ENCODE measurements around the gene UROS.

Gene UROS

GRCh38 chr10:125846894-125847293 lies 23.8 kb upstream of the UROS start:
- H3K27me3 ChIP-seq (ENCODE audit: control insufficient read depth, low read length) = no peaks in the 10 kb centered on the region

DNA sequence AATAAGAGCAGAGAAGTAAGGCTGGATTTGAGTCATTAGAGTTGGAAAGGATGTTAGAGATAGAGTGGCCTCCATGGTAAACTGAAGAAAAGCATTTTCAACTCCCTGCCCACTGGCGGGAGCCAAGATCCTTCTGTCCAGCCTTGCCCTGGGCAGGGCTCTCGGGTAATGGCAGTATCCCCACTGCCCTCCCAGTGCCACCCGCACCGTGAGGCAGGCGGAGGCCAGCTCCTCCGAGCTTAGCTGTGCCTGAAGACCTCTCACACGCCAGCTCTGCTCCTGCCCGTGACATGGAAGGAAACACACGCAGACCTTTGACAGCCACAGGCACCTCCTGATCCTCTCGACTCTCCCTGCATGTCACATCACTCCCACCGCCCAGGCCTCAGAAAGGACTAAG lies 22.6 kb upstream of the UROS start:
- H3K27me3 ChIP-seq (ENCODE audit: control insufficient read depth, low read length) = no peaks in the 10 kb centered on the region
- H4K20me1 ChIP-seq (ENCODE audit: control insufficient read depth, insufficient read depth, low read depth, low read length) = no peaks in the 10 kb centered on the region
- no peaks in the 10 kb centered on the region for H3F3A ChIP-seq (ENCODE audit: control insufficient read depth, insufficient read depth)
- no peak overlapping the region for H3K4me3 ChIP-seq (ENCODE audit: low read length)
- TF ChIP-seq, protein P1, sequence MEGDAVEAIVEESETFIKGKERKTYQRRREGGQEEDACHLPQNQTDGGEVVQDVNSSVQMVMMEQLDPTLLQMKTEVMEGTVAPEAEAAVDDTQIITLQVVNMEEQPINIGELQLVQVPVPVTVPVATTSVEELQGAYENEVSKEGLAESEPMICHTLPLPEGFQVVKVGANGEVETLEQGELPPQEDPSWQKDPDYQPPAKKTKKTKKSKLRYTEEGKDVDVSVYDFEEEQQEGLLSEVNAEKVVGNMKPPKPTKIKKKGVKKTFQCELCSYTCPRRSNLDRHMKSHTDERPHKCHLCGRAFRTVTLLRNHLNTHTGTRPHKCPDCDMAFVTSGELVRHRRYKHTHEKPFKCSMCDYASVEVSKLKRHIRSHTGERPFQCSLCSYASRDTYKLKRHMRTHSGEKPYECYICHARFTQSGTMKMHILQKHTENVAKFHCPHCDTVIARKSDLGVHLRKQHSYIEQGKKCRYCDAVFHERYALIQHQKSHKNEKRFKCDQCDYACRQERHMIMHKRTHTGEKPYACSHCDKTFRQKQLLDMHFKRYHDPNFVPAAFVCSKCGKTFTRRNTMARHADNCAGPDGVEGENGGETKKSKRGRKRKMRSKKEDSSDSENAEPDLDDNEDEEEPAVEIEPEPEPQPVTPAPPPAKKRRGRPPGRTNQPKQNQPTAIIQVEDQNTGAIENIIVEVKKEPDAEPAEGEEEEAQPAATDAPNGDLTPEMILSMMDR (IDR thresholded peaks at IDR 0.05; ENCODE audit: low read depth, low read length, poor library complexity, severe bottlenecking) = no peak
- TF ChIP-seq EZH2phosphoT487 (IDR thresholded peaks at IDR 0.05; ENCODE audit: borderline replicate concordance, low read length) = no peak
- no peak overlapping the region for H3K4me2 ChIP-seq (ENCODE audit: low read length)
- H3K27ac ChIP-seq (ENCODE audit: low read depth, low read length) = no peak overlapping the region
- H3K9me2 ChIP-seq (replicated peaks; ENCODE audit: control insufficient read depth, low read length) = no peaks in the 10 kb centered on the region
- H3K9me3 ChIP-seq (ENCODE audit: control insufficient read depth, insufficient read depth, low read length) = no peaks in the 10 kb centered on the region
- H3K79me2 ChIP-seq (ENCODE audit: control insufficient read depth, low read length) = no peaks in the 10 kb centered on the region
- no peaks in the 10 kb centered on the region for H3K4me1 ChIP-seq (ENCODE audit: control insufficient read depth, low read length)
- peaks cover 26% of the 10 kb centered on the region for H3K36me3 ChIP-seq (ENCODE audit: control insufficient read depth, low read length)

More at GRCh38 chr10:125846894-125847293, 23.8 kb upstream of the UROS start:
- Histone ChIP-seq H3K27ac (ENCODE audit: low read depth, low read length) (no peak overlapping the region), H3K4me1 (ENCODE audit: control insufficient read depth, low read length) (no peaks in the 10 kb centered on the region), H3K9me2 (replicated peaks; ENCODE audit: control insufficient read depth, low read length) (no peaks in the 10 kb centered on the region), H3K4me2 (ENCODE audit: low read length) (no peak overlapping the region), H3K4me3 (ENCODE audit: low read length) (no peak overlapping the region), H3K79me2 (ENCODE audit: control insufficient read depth, low read length) (no peaks in the 10 kb centered on the region), H3F3A (ENCODE audit: control insufficient read depth, insufficient read depth) (no peaks in the 10 kb centered on the region), H3K36me3 (ENCODE audit: control insufficient read depth, low read length) (peaks cover 16% of the 10 kb centered on the region), H3K9me3 (ENCODE audit: control insufficient read depth, insufficient read depth, low read length) (no peaks in the 10 kb centered on the region), H4K20me1 (ENCODE audit: control insufficient read depth, insufficient read depth, low read depth, low read length) (no peaks in the 10 kb centered on the region)
- no peak for TF ChIP-seq EZH2phosphoT487 (IDR thresholded peaks at IDR 0.05; ENCODE audit: borderline replicate concordance, low read length)
- TF ChIP-seq, protein P1 (IDR thresholded peaks at IDR 0.05; ENCODE audit: low read depth, low read length, poor library complexity, severe bottlenecking) = no peak

DNA sequence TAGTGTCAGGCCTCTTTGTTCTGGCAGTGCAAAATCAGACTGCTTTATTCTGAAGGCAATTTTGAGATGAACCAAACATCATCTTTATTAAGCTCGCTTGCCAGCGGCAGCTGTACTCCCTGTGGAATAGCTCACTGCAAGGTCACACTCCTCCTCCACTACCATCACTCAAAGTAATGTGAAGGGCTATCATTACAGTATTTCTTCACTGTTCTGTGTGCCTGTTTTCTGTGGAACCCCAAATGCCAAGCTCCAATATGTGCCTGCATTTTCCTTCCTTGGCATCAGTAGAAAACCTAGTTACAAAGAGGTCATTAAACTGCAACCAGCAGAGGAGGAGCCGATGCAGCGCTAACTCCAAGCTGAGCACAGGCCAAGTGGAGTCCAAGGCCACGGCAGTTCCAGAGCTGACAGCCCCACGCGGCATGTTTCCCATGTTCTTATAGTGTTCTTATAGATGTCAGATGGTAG lies 21.7 kb upstream of the UROS start:
- no peaks in the 10 kb centered on the region for H3K79me2 ChIP-seq (ENCODE audit: control insufficient read depth, low read length)
- H3K9me2 ChIP-seq (replicated peaks; ENCODE audit: control insufficient read depth, low read length) = no peaks in the 10 kb centered on the region
- H3K27me3 ChIP-seq (ENCODE audit: control insufficient read depth, low read length) = no peaks in the 10 kb centered on the region

More for the DNA sequence above, 21.7 kb upstream of the UROS start:
- H3K27ac ChIP-seq (ENCODE audit: low read depth, low read length) = no peak overlapping the region
- no peak overlapping the region for H3K4me2 ChIP-seq (ENCODE audit: low read length)
- no peak overlapping the region for H3K4me3 ChIP-seq (ENCODE audit: low read length)
- H3F3A ChIP-seq (ENCODE audit: control insufficient read depth, insufficient read depth) = no peaks in the 10 kb centered on the region
- no peaks in the 10 kb centered on the region for H4K20me1 ChIP-seq (ENCODE audit: control insufficient read depth, insufficient read depth, low read depth, low read length)
- H3K4me1 ChIP-seq (ENCODE audit: control insufficient read depth, low read length) = no peaks in the 10 kb centered on the region
- no peak for TF ChIP-seq EZH2phosphoT487 (IDR thresholded peaks at IDR 0.05; ENCODE audit: borderline replicate concordance, low read length)
- TF ChIP-seq, protein P1 (IDR thresholded peaks at IDR 0.05; ENCODE audit: low read depth, low read length, poor library complexity, severe bottlenecking) = no peak
- no peaks in the 10 kb centered on the region for H3K9me3 ChIP-seq (ENCODE audit: control insufficient read depth, insufficient read depth, low read length)
- H3K36me3 ChIP-seq (ENCODE audit: control insufficient read depth, low read length) = peaks cover 35% of the 10 kb centered on the region
